GM18870 (cell line): ENCODE data around the gene RIPK4.

Experiments used
- ATAC-seq: cut with Tn5 transposase; IDR thresholded peaks from one replicate; pipeline ENCODE4 v1.9.1; 2021; ENCODE audit warnings: moderate library complexity; ENCODE audit not compliant: unreplicated experiment

Gene RIPK4

DNA sequence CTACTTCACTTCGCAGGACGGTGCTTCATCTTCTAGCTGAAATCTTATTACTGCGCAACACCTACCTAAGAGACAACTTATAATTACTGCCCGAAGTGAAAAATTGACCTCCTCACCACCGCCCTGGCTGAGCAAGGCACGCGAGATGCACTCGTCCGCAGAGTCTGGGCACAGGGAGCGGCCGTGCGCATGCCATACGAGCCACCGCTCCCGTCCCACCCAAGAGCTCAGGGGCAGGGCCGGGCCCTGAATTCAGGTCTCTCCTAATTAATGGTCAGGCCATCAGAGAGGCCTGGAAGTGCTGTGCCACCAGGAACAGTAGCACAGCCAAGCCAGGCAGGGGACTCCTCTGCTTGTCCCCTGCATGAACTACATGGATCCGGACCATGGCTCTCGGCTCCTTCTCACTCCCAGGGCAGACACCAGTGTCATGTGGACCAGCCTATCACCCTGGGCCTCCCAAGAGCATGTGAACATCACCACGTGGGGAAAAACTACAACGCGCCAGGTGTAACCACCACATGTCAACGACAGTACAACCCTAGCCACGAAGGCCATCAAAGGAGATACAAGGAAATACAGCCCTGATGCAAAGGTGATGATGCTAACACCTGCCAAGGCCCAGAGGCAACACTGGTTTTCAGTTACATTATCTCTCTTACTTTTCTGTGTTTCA lies 11.5 kb downstream of the RIPK4 start:
- no peak for ATAC-seq

DNA sequence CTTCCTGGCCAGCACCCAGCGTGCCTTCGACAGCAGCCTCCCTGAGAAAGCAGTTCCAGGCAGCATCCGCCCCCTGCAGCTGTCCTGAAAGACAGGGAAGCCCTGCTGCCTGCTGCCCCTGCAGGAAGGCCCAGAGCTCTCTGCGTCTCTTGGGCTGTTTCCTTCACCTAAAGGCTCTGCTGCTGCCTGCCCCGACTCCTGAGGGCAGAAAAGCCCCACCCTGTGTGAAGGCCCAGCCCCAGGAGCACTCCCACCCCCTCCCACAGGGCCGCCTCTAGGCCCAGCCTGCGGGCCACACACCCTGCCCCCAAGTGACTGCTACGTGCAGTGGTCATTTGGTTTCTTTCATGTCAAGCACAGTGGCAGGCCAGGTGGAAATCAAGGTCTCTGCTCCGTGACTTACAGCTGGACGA lies 12.4 kb downstream of the RIPK4 start:
- no peak for ATAC-seq

DNA sequence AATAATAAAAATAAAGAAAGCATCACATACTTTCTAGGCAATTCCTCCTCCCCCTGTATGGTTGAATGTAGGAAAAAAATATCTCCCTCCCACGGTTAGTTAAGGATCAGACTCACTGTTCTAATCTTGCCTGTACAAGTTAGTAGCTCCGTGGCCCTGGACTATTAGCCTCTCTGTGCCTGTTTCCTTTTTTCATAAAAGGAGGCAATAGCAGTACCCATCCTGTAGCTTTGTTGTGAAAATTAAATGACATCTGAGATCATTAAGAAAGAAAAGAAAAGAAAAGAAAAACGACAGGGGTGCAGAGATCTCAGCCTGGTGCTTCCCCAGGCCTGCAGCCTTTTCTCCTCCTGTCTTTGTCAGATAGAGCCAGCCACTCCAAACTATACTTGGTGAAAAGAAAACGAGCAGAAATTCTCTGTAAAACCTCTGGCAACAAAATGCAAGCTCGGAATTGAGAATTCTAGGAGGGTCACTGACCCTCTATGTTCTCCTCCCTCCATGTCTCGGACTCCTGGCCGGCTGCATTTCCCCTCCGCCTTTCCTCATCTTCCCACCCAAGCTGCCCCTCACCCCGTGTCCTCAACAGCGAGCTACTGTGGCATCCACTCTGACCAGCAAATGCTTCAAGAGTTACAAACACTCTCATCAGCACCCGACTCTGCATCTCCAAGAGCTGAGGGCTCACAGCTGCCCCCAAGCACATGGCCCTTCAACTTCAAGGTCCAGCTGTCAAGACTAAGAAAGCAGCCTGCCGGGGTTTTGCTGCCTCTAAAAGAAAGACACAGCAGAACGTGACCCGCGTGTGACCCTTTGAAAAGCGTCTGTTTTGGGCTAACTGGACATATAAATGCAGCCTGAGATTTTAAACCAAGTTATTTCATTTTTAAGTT lies 13.6 kb downstream of the RIPK4 start:
- no peak for ATAC-seq

DNA sequence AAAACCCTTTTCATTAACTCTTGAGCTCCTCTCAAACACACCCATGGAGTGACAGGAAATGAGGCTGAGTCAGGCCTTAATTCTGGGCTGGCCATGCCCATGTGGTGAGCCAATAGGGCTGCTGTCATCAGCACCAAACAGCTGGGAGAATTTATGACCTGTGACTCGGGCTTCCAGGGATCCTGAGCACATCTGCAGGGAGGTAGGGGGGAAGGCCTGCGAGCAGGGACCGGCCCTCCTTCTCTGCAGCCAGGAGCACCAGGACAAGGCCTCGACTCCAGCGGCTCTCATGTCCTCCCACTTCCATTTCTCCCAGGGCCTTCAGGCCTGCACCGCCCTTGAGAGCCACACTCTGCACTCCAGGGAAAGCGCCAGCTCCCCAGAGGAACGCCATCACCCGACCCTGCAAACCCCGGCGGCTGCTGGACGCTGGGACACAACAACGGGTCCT lies 14.6 kb downstream of the RIPK4 start:
- ATAC-seq: no peak

DNA sequence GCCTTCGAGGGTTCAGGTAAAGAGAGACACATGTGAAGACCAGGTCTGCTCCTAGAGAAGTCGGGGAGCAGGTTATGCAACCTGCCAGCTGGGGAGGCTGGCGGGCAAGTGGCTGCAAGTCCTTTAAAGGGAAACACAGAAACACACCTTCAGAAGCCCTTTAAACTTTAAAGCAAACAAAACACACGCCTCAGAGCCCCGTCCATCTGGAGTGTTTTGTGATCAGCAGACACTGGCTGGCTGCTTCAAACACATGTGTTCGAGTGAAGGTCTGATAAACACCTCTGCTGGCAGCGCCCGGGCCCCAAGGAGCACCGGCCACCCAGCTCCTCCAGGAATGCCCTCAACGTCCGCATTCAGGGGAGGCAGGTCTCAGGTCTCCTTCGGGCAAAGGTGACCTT lies 15.2 kb downstream of the RIPK4 start:
- ATAC-seq: no peak

DNA sequence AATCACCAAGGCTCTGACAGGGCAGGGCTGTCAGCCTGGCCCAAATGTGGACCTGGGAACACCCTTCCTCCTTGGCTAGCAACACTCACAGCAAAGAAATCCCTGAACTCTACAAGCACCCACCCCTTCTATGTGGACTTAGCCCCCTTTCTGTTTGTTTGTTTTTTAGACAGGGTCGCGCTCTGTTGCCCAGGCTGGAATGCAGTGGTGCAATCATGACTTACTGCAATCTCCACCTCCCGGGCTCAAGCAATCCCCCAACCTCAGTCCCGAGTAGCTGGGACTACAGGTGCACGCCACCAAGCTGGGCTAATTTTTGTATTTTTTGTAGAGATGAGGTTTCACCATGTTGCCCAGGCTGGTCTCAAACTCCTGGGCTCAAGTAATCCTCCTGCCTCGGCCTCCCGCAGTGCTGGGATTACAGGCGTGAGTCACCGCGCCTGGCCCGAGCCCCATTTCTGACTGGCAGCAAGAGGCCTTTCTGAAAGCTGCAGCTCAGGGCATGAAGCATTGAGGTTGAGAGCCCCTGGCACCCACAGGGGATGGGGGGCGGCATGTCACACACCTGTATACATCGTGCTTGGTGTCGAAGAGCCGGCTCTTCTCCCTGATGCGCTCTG lies 16.2 kb downstream of the RIPK4 start:
- no peak for ATAC-seq

DNA sequence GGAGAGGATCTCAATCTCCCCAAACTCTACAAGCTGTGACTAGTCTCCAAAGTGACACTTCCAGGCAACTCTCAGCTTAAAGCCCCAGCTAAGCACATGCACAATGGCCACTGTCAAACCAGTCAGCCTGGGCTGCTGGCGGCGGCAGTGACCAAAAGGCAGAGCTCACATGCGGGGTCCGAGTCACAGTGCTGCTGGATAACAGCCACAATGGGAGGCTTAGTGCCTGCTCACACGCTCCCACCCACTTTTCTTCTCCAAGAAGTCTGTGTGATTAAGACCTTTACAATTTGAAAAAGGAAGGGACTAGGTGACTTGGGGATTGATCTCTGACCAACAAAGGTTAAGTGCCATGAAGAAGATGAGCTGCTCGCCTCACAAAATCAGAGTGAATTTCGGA lies 16.8 kb downstream of the RIPK4 start:
- no peak for ATAC-seq

DNA sequence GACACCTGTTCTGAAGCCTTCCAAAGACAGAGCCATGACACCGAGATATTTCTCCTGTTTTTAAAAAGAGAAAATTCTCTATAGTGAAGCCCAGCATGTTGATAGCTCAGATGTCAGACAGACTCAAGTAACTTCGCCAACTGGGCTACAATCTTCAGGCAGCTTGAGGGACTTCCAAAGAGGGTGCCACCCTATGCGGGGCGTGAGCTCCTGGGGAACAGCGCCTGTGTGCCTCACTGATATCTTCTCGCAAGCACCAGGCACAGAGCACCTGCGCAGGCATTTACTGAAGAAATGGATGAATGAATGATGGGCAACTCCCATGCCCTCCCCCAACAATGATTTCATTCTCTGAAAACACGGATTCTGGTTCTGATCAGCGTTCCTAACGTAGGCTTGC lies 17.6 kb downstream of the RIPK4 start:
- no peak for ATAC-seq

DNA sequence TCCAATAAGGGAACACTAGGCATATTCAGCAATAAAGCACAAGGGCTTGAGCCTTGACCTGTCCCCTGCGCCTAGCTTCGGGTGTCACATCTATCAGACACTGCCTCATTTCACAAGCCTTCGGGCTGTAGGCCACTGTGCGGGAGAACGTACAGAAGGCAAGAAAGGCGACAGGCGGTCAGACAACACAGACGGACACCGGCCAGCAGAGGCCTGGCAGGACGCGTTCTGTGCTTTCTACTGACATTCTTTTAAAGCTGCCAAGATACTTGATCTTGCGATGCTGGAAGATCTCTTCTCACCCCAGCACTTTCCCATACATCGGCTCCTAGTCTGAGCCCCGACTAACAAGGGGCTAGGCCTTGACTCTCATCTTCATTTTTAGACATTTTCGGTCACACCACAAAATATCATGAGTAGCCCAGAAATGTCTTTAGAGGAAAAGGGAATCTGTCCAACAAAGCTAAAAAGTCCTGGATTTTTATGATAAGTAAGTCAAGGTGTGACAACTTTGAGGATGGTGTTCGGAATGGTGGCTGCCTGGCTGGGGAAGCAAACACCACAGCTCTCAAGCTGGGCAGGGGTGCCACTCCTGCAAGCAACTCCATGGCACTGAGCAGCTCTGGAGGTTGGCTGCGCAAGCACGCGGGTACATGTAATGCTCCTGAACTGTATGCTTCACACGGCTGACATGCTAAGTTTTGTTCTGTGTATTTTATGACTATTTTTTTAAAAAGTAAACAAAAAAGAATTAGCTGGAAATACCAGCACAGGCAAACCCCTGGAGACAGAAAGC lies 18.7 kb downstream of the RIPK4 start:
- ATAC-seq: no peak

DNA sequence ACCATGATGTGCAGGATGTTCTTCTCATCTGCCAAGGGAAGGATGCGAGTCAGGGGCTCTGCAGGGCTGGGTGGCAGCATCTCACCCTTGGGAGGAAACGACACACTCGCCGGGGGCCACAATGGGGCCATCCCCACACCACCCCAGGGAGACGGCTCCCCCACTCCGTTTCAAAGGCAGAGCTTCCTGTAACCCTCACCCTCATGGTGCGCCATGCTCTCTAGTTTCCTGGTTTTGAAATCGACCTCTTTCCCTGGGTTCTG lies 20.2 kb downstream of the RIPK4 start:
- no peak for ATAC-seq

DNA sequence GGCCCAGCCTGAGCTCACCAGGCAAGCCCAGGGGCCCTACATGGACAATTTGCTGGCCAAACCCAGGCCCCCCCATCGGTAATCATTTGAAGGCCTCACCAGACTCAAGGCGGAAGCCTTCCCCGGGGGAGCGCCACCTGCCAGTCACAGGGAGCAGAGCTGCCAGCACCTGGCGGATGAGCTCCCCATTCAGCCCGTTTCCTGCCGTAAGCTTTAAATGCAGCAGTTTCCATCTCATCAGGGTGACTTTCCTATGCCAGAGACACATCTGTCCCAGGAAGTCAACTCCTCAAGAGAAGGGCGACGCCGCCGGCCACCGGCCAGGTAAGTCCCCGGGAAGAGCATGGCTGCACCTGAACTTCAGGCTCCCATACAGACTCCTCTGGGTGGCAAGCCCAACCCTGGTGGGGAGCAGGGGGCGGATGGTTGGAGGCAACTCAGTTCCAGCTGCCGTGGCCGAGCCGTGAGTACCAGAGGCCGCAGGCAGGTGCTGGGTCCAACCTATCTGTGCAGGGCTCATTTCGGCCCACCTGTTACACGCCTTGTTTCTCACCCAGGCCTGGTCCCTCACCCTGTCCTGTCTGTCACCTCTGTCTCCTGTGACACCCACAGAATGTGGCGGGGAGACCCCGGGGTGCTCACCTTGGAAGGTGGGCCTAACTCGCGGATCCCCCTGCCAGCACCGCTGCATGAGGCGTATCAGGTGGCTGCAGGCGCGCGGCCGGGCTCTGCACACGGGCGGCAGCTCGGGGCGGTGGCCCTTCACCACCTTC lies 20.7 kb downstream of the RIPK4 start:
- ATAC-seq: no peak

DNA sequence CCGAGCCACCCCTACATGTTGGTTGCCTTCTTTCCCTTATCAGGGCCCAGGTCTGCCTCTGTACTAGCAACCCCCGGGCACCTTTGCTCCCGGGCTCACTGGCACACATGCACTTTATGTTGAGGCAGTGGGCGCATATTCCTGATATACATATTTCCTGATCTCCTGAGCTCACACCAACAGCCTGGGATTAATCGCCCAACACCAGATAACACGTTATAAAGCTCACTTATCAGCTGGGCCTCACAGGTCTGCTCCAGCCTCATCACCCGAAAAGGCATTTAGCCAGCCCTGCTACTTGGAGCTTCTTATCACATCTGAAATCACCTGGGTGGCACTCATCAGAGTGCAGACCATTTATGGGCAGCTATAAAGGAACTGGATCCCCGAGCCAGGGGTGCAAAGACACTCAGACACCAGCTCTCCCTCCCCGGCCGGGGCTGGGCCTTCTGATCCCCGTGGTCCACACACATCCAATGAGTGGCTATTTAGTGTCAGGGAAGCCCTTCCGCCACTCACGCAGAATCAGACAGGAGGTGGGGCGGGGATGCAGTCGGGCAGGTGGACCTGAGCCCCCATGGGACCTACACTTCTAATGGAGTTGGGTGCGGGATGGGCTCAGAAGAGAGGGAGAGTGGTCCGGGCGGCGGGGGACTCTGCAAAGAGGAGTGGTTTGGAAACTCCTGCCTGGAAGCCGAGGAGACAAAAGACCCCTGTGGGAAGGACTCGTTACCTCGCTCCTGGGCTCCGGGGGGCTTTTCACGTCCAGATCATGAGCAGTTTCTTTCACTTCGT lies 21.6 kb downstream of the RIPK4 start:
- no peak for ATAC-seq

DNA sequence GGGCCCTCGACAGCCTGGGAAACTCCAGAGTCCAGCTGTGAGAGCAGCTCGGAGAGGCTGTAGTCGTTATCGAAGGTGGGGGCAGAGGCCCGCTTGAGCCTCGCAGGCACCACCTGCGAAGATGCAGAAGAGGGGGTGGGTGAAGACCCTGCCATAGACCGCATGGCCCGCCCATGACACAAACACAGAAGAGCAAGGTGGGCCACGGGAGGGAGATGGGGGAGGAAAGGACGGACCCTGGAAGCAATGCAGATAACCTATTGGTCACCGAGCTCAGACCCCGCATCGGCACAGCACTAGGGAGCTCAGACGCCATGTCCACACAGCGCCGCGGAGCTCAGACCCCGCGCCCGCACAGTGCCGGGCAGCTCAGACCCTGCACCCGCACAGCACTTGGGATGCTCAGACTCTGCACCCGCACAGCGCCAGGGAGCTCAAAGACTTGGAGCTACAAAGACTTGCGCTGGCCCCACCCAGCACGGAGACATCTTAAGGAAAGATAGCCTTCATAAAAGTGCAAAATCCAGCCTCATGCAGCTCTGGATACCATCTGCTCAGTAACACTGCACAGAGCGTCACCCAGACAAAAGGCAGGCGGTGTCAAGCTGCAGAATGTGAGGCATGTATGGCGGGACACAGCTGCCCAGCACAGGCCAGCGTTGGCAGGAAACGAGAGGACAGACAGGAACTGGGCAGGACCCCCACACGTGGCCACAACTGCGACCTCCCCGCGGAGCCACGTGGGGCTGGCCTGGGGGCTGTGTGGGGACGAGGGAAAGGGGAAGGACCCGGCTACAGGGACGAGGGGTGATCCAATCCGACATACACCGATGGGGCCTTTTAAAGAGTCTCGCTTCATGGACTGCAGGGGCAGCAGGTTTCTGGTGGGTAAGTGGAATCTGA lies 22.6 kb downstream of the RIPK4 start:
- ATAC-seq: no peak

DNA sequence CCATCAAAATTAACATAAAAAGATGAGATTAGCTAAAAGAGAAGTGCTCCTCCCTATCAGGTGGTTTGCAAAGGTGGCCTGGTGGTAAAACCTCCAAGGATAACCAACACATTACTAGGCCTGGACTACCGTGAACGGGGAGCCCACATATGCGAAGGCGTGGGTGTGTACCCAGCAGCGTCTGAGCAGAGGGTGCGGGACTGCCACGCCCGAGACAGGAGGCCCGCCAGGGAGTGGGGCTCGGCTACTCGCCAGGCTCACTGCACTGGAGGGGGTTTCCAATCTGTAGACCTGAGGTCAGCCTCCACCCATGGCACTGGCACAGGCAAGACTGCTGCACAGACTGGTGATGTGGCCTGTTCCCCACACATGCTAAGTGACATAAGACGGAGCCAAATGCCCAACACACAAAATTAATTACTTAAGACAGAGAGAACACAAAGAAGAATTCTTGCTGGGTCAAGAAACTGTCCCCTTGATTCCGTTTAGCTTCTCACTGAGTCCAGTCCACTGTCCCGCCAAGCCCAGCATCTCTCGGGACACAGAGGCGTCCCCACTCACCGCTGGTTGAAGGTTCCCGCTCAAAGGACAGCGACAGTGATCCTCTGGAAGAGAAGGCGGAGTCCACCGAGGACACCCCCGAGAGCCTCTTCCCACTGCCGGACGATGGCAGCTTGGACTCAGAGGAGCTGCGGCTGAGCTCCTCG lies 23.4 kb downstream of the RIPK4 start:
- no peak for ATAC-seq

DNA sequence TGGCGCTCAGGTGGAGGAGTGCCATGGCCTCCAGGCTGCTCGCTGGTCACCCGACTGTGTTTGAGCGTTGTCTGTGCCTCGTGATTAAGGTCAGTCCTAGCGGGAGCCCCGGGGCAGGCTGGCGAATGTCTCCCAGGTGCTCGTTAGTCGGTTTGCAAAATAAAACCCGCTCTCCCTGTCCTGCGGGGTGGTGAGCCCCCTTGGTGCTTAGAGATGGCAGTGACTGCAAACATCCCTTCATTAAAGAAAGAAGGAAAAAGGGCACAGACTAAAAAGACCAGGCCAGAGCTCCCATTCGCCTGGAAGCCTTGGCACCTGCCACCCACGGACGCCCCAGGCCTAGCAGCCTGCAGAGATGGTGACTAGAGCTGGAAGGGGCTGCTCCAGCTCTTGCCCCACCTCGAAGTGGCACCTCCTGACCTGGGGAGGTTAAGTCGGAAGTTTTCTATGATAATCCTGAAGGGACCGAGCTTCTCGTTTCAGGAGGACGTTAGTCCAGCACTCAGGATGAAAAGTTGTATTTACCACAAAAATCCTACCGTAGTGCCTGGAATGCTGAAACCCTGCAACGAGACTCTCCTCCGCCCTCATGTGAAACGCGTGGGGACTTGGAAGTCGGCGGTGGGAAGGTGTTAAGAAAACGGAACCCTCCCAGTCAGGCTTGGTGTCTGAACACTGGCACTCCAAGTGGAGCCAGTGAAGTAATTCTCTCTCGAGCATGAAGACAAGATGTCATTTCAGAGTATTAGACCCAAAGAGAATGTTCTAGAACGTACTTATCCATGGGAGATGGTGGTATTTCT lies 24.6 kb downstream of the RIPK4 start:
- ATAC-seq: no peak

DNA sequence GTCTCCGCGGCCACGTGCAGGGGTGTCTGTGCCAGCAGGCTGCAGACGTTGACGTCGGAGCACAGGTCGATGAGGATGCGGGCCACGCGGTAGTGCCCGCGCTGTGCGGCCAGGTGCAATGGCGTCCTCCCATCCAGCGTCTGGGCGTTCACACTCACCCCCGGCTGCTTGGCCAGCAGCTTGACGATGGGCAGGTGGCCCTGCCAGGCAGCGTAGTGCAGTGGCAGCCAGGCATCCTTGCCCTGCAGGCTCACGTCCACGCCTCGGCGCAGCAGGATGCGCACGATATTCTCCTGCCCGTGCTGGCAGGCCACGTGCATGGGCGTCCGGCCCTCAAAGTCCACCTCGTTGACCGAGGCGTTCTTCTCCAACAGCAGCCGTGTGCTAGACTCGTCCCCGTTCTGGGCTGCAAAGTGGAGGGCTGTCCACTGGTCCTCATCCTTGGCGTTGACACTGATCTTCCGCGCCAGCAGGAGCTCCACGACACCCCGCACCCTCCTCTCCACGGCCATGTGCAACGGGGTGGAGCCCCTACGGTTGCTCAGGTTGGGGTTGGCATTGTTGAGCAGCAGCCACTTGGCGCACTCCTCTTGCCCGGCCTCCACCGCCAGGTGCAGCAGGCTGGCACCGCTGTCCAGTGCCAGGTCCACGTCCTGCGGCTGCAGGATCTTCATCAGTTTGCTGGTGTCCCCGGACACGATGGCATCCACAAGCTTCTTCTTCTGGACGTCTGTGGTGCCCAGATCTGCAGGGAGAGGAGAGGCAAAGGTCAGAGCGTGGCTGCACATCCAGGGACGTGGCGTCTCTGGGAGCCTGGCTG lies 25.4 kb downstream of the RIPK4 start:
- ATAC-seq: no peak
